ENCODE results near the gene FMO1.

FMO1 gene

GRCh38 chr1:171313835-171314320 lies 65.6 kb downstream of the FMO1 start, which contains the start of gene FMO4:
TSS of gene FMO4 (plus strand) at chr1:171314183. CDS start at chr1:171319826, 5,643 bp downstream.
- DNase-seq (ENCODE audit: low read depth): peak; percentile 100
- Histone ChIP-seq H3K9me3 (ENCODE audit: control insufficient read depth, low read length) (peaks cover 2% of the 10 kb centered on the region), H3K36me3 (ENCODE audit: control insufficient read depth, insufficient read depth, low read length, severe bottlenecking) (no peaks in the 10 kb centered on the region), H3K4me1 (ENCODE audit: control insufficient read depth, insufficient read depth, low read length) (peaks cover 24% of the 10 kb centered on the region), H3K27me3 (replicated peaks; ENCODE audit: control insufficient read depth, insufficient read depth, low read length) (no peaks in the 10 kb centered on the region), H3K4me3 (ENCODE audit: low read length) (peak within 1 kb of the TSS; percentile 80), H3K9ac (ENCODE audit: low read length) (peak within 1 kb of the TSS; percentile 85)

DNA sequence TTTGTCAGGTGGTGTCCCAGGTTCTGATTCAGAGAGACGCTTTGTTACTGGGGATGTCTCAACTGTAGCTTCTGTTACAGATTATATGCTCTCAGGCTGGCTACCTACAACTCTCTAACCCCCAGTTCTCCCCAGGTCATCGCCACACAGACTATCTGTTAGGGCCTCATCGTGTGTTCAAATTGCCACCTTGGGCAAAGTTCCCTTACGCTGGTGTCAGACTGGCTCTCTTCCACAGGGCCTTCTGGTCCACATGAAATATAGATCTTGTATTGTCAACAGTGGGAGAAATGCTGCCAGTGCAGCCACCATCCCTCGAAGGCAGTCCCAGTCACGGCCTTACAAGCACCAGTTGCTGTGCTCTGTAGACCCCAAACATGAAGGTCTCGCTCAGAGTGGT lies 81.0 kb downstream of the FMO1 start:
- no peak for DNase-seq (ENCODE audit: low read depth)
- no peaks in the 10 kb centered on the region for H3K36me3 ChIP-seq (ENCODE audit: control insufficient read depth, insufficient read depth, low read length, severe bottlenecking)

GRCh38 chr1:171334024-171334640 lies 85.8 kb downstream of the FMO1 start:
- no peak overlapping the region for H3K9ac ChIP-seq (ENCODE audit: low read length)
- H3K9me3 ChIP-seq (ENCODE audit: control insufficient read depth, low read length): no peaks in the 10 kb centered on the region
- H3K4me1 ChIP-seq (ENCODE audit: control insufficient read depth, insufficient read depth, low read length): no peaks in the 10 kb centered on the region
- no peaks in the 10 kb centered on the region for H3K27me3 ChIP-seq (replicated peaks; ENCODE audit: control insufficient read depth, insufficient read depth, low read length)
- DNase-seq (ENCODE audit: low read depth): no peak
- no peak overlapping the region for H3K4me3 ChIP-seq (ENCODE audit: low read length)
- H3K36me3 ChIP-seq (ENCODE audit: control insufficient read depth, insufficient read depth, low read length, severe bottlenecking): no peaks in the 10 kb centered on the region

More for the DNA sequence above, 81.0 kb downstream of the FMO1 start:
- Histone ChIP-seq H3K4me3 (ENCODE audit: low read length) (no peak overlapping the region), H3K4me1 (ENCODE audit: control insufficient read depth, insufficient read depth, low read length) (no peaks in the 10 kb centered on the region), H3K9ac (ENCODE audit: low read length) (no peak overlapping the region), H3K9me3 (ENCODE audit: control insufficient read depth, low read length) (no peaks in the 10 kb centered on the region), H3K27me3 (replicated peaks; ENCODE audit: control insufficient read depth, insufficient read depth, low read length) (no peaks in the 10 kb centered on the region)

Data from adipocyte (in vitro differentiated cells).